Stimulated activated CD4-positive, alpha-beta T cell treated with anti-CD3 and anti-CD28 coated beads, Interleukin-4, amount 100 ng/mL, for 48 hours (primary cell): Measurements from ENCODE around the gene ABCB7.
A peak's percentile ranks its signal among the peaks of the same experiment; 100 is the strongest.
"Not testable (repeated sequence)": the region's sequence is repeated elsewhere in the genome, so short reads cannot be mapped to it uniquely, and the experiment has no call there.

Experiments used
- DNase-seq, 2 donors: peaks; one replicate each; pipeline ENCODE4 v3.0.0-alpha.2; 2020; ENCODE audit warnings: low read depth in 2 of 2

Gene ABCB7

GRCh38 chrX:75155827-75156525 lies at the start of gene ABCB7:
Gene ABCB7 (minus strand): TSS chrX:75156283. CDS start chrX:75156272, 11 bp downstream.
- peak; percentile 28 to 32 for DNase-seq

GRCh38 chrX:75188415-75189206 lies 32.5 kb upstream of the ABCB7 start:
- not testable (repeated sequence) for DNase-seq

- DNase-seq, result no peak
Measured at GRCh38 chrX:75181721-75182120, 25.6 kb upstream of the ABCB7 start.

GRCh38 chrX:75179536-75180293 lies 23.6 kb upstream of the ABCB7 start:
- DNase-seq, result not testable (repeated sequence)

GRCh38 chrX:75172257-75172890 lies 16.3 kb upstream of the ABCB7 start:
- DNase-seq, result not testable (repeated sequence)

GRCh38 chrX:75158054-75158453 lies 2.0 kb upstream of the ABCB7 start:
- no peak for DNase-seq

- no peak for DNase-seq
Measured at GRCh38 chrX:75156531-75156945, 455 bp upstream of the ABCB7 start.

- DNase-seq, result no peak
Measured at GRCh38 chrX:75155447-75155826, 646 bp downstream of the ABCB7 start.

- DNase-seq, result no peak
Measured at GRCh38 chrX:75154871-75155270, 1.2 kb downstream of the ABCB7 start.

GRCh38 chrX:75151827-75152592 lies 4.1 kb downstream of the ABCB7 start:
- DNase-seq, result no peak

GRCh38 chrX:75149654-75150053 lies 6.4 kb downstream of the ABCB7 start:
- DNase-seq, result no peak

GRCh38 chrX:75132672-75133071 lies 23.4 kb downstream of the ABCB7 start:
- DNase-seq, result no peak

- no peak for DNase-seq
Measured at GRCh38 chrX:75131973-75132627, 24.0 kb downstream of the ABCB7 start.

- not testable (repeated sequence) for DNase-seq
Measured at GRCh38 chrX:75129069-75129468, 27.0 kb downstream of the ABCB7 start.

GRCh38 chrX:75118296-75118695 lies 37.8 kb downstream of the ABCB7 start:
- no peak for DNase-seq

GRCh38 chrX:75115707-75116413 lies 40.2 kb downstream of the ABCB7 start:
- DNase-seq, result no peak

- DNase-seq, result no peak
Measured at GRCh38 chrX:75114638-75115037, 41.4 kb downstream of the ABCB7 start.

GRCh38 chrX:75113664-75114063 lies 42.4 kb downstream of the ABCB7 start:
- no peak for DNase-seq

GRCh38 chrX:75107863-75108509 lies 48.1 kb downstream of the ABCB7 start:
- no peak for DNase-seq
